Measurements from ENCODE around the gene BCAS1.

Gene BCAS1

GRCh38 chr20:54070187-54070987 is at the start of gene BCAS1:
Gene BCAS1 (minus strand): TSS chr20:54070594. CDS start chr20:54058718, 11,876 bp downstream.
- DNase-seq (ENCODE audit: low spot score), result no peak

GRCh38 chr20:54119744-54120143 is 49.4 kb upstream of the BCAS1 start:
- DNase-seq (ENCODE audit: low spot score), result no peak

- no peak for DNase-seq (ENCODE audit: low spot score)
These were observed 48.0 kb upstream of the BCAS1 start for GRCh38 chr20:54118220-54119001.

GRCh38 chr20:54116550-54117235 is 46.3 kb upstream of the BCAS1 start:
- no peak for DNase-seq (ENCODE audit: low spot score)

GRCh38 chr20:54115172-54115854 is 44.9 kb upstream of the BCAS1 start:
- no peak for DNase-seq (ENCODE audit: low spot score)

GRCh38 chr20:54114109-54114508 is 43.7 kb upstream of the BCAS1 start:
- DNase-seq (ENCODE audit: low spot score), result no peak

- DNase-seq (ENCODE audit: low spot score), result no peak
These were observed 43.2 kb upstream of the BCAS1 start for GRCh38 chr20:54113566-54113965.

- no peak for DNase-seq (ENCODE audit: low spot score)
These were observed 42.0 kb upstream of the BCAS1 start for GRCh38 chr20:54112221-54112884.

GRCh38 chr20:54111460-54111859 is 41.1 kb upstream of the BCAS1 start:
- DNase-seq (ENCODE audit: low spot score), result no peak

- no peak for DNase-seq (ENCODE audit: low spot score)
These were observed 40.1 kb upstream of the BCAS1 start for GRCh38 chr20:54110457-54110856.

GRCh38 chr20:54110041-54110440 is 39.6 kb upstream of the BCAS1 start:
- DNase-seq (ENCODE audit: low spot score), result no peak

- no peak for DNase-seq (ENCODE audit: low spot score)
These were observed 38.4 kb upstream of the BCAS1 start for GRCh38 chr20:54108817-54109216.

GRCh38 chr20:54108326-54108642 is 37.9 kb upstream of the BCAS1 start:
- no peak for DNase-seq (ENCODE audit: low spot score)

GRCh38 chr20:54107600-54108325 is 37.4 kb upstream of the BCAS1 start:
- no peak for DNase-seq (ENCODE audit: low spot score)

GRCh38 chr20:54107181-54107580 is 36.8 kb upstream of the BCAS1 start:
- no peak for DNase-seq (ENCODE audit: low spot score)

GRCh38 chr20:54106162-54106561 is 35.8 kb upstream of the BCAS1 start:
- no peak for DNase-seq (ENCODE audit: low spot score)

GRCh38 chr20:54105653-54106052 is 35.3 kb upstream of the BCAS1 start:
- no peak for DNase-seq (ENCODE audit: low spot score)

- no peak for DNase-seq (ENCODE audit: low spot score)
These were observed 34.4 kb upstream of the BCAS1 start for GRCh38 chr20:54104781-54105180.

GRCh38 chr20:54103762-54104600 is 33.6 kb upstream of the BCAS1 start:
- DNase-seq (ENCODE audit: low spot score), result no peak
